ENCODE data around the gene SSPN.

Gene SSPN

DNA sequence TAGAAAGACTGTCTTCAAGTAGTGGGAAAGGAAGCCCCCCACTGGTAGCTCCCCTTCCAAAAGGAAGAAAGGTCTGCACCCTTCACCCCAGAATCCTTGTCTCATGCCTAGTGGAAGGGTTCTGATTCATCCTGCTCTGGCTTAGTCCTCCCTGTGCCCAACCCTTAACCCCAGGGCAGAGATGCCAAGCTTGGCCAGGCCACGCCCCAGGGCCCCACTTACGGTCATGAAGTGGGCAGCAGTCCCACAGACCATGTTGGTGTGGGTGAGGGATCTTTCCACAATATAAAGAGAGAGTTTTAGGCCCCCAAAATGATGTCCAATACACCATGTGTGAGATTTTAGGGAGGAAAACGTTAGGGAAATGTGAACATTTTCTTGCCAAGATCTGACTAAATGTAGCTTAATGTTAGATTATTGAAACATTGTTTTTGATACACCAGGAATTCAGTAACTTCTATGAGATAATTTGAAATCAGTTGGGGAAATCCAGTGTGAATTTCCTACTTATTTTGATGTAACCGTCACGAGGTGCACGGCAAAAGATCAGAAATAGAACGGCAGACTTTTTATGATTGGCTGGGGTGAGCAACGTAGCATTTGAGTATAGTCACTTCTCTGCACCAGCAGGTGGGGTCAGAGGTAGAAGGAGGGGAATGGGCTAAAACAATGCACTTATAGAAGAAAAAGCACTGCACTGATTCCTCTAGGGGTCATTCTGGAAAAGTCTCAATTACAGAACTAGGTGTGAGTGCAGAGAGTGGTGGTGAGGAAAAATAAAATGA is 8.2 kb upstream of the SSPN start:
- no peak for DNase-seq (ENCODE audit: low read depth in 2 of 2)

GRCh38 chr12:26188127-26188526 is 7.2 kb upstream of the SSPN start:
- no peak for DNase-seq (ENCODE audit: low read depth in 2 of 2)

DNA sequence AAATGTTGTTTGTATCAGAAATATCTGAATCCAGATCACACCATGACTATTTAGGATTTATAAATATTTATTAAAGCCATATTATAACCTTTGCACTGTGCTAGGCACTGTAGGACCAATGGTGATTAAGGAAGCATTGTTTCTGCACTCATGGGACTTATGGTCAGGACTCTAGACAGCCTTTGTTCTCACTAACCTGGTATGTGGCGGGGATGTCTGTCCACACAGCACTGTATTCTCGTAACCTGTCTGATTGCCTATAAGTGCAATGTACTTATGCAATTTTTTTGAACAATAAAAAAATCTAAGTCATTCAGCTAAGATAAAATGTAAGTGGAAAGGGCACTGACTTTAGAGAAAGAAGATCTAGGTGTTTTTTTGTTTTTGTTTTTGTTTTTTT is 6.7 kb upstream of the SSPN start:
- DNase-seq (ENCODE audit: low read depth in 2 of 2) = no peak

DNA sequence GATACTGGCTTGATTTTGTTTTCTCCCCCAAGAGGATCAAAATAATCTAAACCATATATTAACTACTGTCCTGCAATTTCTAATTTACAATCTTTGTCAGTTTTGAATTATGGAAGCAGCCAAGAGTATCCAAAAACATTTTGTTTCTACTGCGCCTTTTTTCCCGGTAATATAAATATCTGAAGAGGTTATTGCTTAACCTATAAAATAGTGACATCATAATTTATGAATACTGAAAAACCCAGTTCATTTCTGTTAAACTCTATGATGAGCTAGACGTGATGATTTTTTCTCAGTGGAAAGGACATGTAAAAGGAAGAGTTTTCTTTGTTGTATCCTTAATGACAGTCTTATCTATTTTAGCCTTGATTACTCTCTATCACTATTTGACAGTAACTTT is 3.2 kb upstream of the SSPN start:
- no peak for DNase-seq (ENCODE audit: low read depth in 2 of 2)

GRCh38 chr12:26193539-26193938 is 1.8 kb upstream of the SSPN start:
- no peak for DNase-seq (ENCODE audit: low read depth in 2 of 2)

GRCh38 chr12:26195641-26196420 is 458 bp downstream of the SSPN start:
- no peak for DNase-seq (ENCODE audit: low read depth in 2 of 2)

GRCh38 chr12:26196421-26196716 is 996 bp downstream of the SSPN start:
- DNase-seq (ENCODE audit: low read depth in 2 of 2) = no peak

- no peak for DNase-seq (ENCODE audit: low read depth in 2 of 2)
Observed at GRCh38 chr12:26197832-26198231, 2.5 kb downstream of the SSPN start.

GRCh38 chr12:26198742-26199141 is 3.4 kb downstream of the SSPN start:
- DNase-seq (ENCODE audit: low read depth in 2 of 2) = no peak

GRCh38 chr12:26203167-26203780 is 7.9 kb downstream of the SSPN start:
- DNase-seq (ENCODE audit: low read depth in 2 of 2) = no peak

GRCh38 chr12:26204612-26205289 is 9.4 kb downstream of the SSPN start:
- no peak for DNase-seq (ENCODE audit: low read depth in 2 of 2)

- DNase-seq (ENCODE audit: low read depth in 2 of 2) = no peak
Observed at GRCh38 chr12:26205298-26205697, 9.9 kb downstream of the SSPN start.

DNA sequence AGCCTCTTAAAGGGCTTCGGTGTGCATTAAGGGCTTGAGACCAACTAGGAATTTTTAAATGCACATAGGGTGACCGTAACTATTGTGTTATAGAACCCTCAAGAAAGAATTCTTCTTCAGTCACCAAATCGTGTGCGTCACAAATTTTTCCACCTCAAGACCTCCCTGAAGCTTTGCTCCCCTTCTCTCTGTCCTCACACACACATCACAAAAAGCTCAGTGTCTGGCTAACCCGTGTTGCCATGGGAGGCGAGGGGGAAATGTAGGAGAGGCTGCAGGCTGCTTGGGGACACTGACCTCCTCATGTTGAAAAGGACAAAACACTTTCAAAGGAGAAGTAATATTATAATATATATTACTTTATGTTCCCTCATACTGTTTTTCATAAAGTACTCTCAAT is 10.6 kb downstream of the SSPN start:
- no peak for DNase-seq (ENCODE audit: low read depth in 2 of 2)

DNA sequence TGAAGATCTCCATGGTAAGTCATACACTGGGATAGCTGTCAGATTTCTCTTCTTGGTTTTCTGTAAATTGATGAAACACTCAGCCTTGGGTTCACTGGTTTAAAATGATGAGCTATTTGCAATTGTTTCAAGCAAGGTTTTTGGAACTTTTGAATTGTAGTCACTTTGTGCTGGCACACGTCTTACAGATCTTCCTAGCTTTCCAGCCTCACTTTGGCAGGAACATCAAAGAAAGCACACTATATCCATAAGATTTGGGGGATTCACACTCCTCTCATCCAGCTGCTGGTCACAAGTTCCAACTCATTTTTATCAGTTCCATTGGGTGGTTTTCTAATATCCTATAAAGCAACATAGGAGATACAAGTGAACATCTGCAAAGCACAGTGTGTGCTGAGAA is 16.0 kb downstream of the SSPN start:
- no peak for DNase-seq (ENCODE audit: low read depth in 2 of 2)

DNA sequence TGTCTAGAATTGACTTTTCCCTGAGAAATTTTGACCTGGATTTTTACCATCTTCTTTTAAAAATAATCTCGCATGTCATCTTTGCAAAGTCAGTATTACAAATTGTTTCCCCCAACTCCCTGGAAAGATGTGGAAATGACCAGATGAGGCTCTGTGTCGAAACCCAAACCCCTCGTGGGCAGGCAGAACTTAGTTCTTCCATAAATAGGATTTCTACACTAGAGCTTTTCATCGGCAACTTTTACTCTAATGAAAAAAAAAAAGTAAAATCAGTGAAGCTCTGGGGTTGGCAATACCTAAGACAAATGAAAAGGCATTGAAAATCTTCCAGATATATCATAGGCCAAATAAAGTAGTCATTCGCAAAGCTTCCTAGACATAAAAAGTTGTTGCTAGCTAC is 17.0 kb downstream of the SSPN start:
- DNase-seq (ENCODE audit: low read depth in 2 of 2) = no peak

- no peak for DNase-seq (ENCODE audit: low read depth in 2 of 2)
Observed at GRCh38 chr12:26212988-26213387, 17.6 kb downstream of the SSPN start.

GRCh38 chr12:26214121-26214520 is 18.7 kb downstream of the SSPN start:
- DNase-seq (ENCODE audit: low read depth in 2 of 2) = no peak

GRCh38 chr12:26219736-26220135 is 24.4 kb downstream of the SSPN start:
- DNase-seq (ENCODE audit: low read depth in 2 of 2) = no peak

DNA sequence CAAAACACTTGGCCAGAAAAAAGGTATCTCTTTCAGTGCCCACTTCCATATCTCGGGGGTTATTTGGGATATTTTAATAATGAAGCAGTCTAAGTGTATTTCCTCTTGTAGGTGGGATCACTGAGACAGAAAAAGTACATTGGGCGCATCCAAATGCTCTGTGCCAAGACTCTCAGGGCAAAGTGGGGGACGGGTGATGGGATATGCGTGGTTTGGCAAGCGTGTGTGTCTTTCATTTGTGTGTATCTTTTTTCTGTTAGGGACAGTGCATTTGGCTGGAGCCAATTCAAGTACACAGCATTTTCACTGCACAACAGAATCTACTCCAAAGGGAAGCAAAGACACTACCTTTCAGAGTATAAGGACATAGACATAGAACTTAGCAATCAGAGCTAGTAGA is 29.3 kb downstream of the SSPN start:
- DNase-seq (ENCODE audit: low read depth in 2 of 2) = no peak

- DNase-seq (ENCODE audit: low read depth in 2 of 2) = no peak
Observed at GRCh38 chr12:26226122-26226521, 30.7 kb downstream of the SSPN start.

DNA sequence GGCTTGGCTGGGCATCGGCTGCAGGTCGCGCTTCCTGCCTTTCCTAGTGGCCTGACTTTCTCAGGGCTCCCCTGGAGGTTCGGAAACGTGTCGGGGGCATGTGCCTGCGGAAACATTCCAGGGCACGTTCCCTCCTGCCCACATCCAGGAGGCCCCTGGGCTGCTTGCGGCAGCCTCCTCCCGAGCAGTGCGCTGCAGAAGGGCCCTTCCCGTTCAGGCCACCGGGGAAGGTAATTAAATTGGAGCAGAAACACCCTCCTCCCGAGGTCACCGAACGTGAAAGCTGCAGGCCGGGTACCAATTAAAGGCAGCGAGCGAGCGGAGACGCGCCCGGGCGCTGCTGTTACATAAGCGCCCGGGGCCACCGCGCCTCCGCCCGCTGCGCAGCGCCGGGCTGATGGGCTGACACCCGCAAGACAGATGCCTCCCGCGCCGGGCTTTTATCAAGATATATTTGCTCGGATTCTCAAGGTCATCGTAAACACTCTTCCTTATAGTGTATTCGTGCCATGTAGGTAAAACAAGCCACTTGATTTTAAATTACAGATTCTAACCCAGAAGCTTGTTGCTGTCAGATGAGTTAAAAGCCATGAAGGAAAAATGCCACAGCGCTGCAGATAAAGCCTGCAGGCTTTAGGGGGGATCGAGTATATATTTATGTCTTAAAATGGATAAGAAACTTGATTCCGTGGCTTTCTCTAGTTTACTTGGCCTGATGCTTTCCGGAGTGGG is 31.4 kb downstream of the SSPN start:
- no peak for DNase-seq (ENCODE audit: low read depth in 2 of 2)

- DNase-seq (ENCODE audit: low read depth in 2 of 2) = no peak
Observed at GRCh38 chr12:26227361-26227745, 32.0 kb downstream of the SSPN start.
